ENCODE results near the gene SLC35G6. TPM values are rescaled to one million over a fixed set of nuclear protein-coding genes. Genes with fewer than 3 reads are reported as not detected.
"Not testable (repeated sequence)": the region's sequence is repeated elsewhere in the genome, so short reads cannot be mapped to it uniquely, and the experiment has no call there.

SLC35G6 gene
- total RNA-seq (1 to 10 TPM; 1.8 to 3.9 TPM), polyA plus RNA-seq (ENCODE audit: insufficient read depth, low read depth, low replicate concordance) (3.9 TPM)
- long read RNA-seq, donor 1: 0 reads
- long read RNA-seq, donor 2: 0 reads

- DNase-seq; intact Hi-C loops (cut with DNase I; ENCODE audit: low total_unique reads); H3K27me3 ChIP-seq; H3K9me3 ChIP-seq; H3K36me3 ChIP-seq (ENCODE audit: low read depth, missing control alignments): not testable (repeated sequence)
- Histone ChIP-seq H3K4me3 (peak within 1 kb of the TSS in 1 of 2 donors; percentile 95), H3K4me1 (peaks cover 28% of the 10 kb centered on the region), H3K27ac (peak within 1 kb of the TSS; percentile 88 to 100)
- 83 to 96% methylated on average over 4 of the region's 4 CpGs for WGBS, 2 donors
Observed at GRCh38 chr17:7481275-7481674, at the start of gene SLC35G6. Gene SLC35G6, plus strand, starts transcription at chr17:7481446. Its CDS starts 71 bp downstream, at chr17:7481517.

GRCh38 chr17:7432296-7432695, 49.0 kb upstream of the SLC35G6 start:
- Histone ChIP-seq H3K36me3 (ENCODE audit: low read depth, missing control alignments) (no peaks in the 10 kb centered on the region), H3K4me1 (peaks cover 2% of the 10 kb centered on the region), H3K4me3 (no peak overlapping the region), H3K27me3 (no peaks in the 10 kb centered on the region), H3K27ac (no peak overlapping the region), H3K9me3 (no peaks in the 10 kb centered on the region)
- 92 to 99% methylated on average over 10 to 11 of the region's 11 CpGs for WGBS, 2 donors
- TF ChIP-seq POLR2A (IDR thresholded peaks at IDR 0.05): no peak
- TF ChIP-seq, protein P1, sequence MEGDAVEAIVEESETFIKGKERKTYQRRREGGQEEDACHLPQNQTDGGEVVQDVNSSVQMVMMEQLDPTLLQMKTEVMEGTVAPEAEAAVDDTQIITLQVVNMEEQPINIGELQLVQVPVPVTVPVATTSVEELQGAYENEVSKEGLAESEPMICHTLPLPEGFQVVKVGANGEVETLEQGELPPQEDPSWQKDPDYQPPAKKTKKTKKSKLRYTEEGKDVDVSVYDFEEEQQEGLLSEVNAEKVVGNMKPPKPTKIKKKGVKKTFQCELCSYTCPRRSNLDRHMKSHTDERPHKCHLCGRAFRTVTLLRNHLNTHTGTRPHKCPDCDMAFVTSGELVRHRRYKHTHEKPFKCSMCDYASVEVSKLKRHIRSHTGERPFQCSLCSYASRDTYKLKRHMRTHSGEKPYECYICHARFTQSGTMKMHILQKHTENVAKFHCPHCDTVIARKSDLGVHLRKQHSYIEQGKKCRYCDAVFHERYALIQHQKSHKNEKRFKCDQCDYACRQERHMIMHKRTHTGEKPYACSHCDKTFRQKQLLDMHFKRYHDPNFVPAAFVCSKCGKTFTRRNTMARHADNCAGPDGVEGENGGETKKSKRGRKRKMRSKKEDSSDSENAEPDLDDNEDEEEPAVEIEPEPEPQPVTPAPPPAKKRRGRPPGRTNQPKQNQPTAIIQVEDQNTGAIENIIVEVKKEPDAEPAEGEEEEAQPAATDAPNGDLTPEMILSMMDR (IDR thresholded peaks at IDR 0.05): no peak
- intact Hi-C loops (cut with DNase I; ENCODE audit: low total_unique reads): no loop called here
- no peak for DNase-seq

DNA sequence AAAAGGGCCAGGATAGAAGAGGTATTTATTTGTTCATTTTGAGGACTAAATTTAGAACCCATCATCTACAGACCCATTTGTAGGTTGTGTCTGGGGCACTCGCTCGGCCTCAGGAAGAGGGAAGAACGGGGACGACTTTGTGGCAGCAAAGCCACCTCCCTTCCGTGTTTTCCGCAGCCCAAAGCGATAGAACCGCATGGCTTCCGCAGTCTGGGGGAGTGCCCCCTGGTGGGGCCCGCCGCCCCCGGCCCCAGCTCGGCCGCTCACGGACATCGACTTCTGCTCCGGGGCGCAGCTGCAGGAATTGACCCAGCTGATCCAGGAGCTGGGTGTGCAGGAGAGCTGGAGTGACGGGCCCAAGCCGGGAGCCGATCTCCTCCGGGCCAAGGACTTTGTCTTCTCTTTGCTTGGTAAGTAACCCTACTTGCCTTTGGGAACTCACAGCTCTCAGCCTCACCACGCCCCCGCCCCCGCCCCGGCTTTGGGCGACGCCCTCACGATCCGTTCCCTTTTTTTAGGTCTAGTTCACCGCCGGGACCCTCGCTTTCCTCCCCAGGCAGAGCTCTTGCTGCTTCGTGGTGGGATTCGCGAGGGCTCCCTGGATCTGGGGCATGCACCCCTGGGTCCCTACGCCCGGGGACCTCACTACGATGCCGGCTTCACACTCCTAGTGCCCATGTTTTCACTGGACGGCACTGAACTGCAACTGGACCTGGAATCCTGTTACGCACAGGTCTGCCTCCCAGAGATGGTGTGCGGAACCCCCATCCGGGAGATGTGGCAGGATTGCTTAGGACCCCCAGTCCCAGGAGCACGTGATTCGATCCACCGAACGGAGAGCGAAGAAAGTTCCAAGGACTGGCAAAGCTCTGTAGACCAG, 45.3 kb upstream of the SLC35G6 start:
- intact Hi-C loops (cut with DNase I; ENCODE audit: low total_unique reads): no loop called here
- 18 to 21% methylated on average over 21 to 49 of the region's 49 CpGs for WGBS, 2 donors
- Histone ChIP-seq H3K27me3 (no peaks in the 10 kb centered on the region), H3K36me3 (ENCODE audit: low read depth, missing control alignments) (no peaks in the 10 kb centered on the region), H3K9me3 (no peaks in the 10 kb centered on the region), H3K27ac (peak overlapping the region in 1 of 2 donors; percentile 20), H3K4me3 (peak overlapping the region; percentile 33 to 37), H3K4me1 (peaks cover 22% of the 10 kb centered on the region)
- TF ChIP-seq, protein P1 (IDR thresholded peaks at IDR 0.05): no peak
- no peak for DNase-seq

DNA sequence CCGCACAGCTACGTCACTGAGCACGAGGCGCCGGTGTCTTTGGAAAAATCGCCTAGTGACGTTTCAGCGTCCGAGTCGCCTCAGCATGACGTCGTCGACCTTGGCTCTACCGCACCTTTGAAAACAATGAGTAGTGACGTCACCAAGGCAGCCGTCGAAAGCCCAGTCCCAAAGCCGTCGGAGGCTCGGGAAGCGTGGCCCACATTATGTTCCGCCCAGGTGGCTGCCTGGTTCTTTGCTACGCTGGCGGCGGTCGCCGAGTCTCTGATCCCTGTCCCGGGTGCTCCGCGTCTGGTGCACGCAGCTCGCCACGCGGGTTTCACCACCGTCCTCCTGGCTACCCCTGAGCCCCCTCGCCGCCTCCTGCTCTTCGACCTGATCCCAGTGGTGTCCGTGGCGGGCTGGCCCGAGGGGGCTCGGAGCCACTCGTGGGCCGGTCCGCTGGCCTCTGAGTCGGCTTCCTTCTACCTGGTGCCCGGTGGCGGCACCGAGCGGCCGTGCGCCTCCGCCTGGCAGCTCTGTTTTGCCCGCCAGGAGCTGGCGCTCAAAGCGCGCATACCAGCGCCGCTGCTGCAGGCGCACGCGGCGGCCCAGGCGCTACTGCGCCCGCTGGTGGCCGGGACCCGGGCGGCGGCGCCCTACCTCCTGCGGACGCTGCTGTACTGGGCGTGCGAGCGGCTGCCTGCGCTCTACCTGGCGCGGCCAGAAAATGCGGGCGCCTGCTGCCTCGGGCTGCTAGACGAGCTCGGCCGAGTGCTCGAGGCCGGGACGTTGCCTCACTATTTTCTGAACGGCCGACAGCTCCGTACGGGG, 44.5 kb upstream of the SLC35G6 start:
- intact Hi-C loops (cut with DNase I; ENCODE audit: low total_unique reads): no loop called here
- no peaks in the 10 kb centered on the region for H3K36me3 ChIP-seq (ENCODE audit: low read depth, missing control alignments)
- WGBS, 2 donors: 5 to 11% methylated on average over 37 to 91 of the region's 92 CpGs
- peak overlapping the region; percentile 10 to 31 for H3K27ac ChIP-seq
- TF ChIP-seq, protein P1 (IDR thresholded peaks at IDR 0.05): peak; percentile 71 to 78 (median 76)
- no peak for TF ChIP-seq POLR2A (IDR thresholded peaks at IDR 0.05)
- DNase-seq: peak; percentile 79
- H3K4me1 ChIP-seq: peaks cover 22% of the 10 kb centered on the region
- H3K27me3 ChIP-seq: no peaks in the 10 kb centered on the region
- no peaks in the 10 kb centered on the region for H3K9me3 ChIP-seq
- H3K4me3 ChIP-seq: peak overlapping the region; percentile 33 to 37

DNA sequence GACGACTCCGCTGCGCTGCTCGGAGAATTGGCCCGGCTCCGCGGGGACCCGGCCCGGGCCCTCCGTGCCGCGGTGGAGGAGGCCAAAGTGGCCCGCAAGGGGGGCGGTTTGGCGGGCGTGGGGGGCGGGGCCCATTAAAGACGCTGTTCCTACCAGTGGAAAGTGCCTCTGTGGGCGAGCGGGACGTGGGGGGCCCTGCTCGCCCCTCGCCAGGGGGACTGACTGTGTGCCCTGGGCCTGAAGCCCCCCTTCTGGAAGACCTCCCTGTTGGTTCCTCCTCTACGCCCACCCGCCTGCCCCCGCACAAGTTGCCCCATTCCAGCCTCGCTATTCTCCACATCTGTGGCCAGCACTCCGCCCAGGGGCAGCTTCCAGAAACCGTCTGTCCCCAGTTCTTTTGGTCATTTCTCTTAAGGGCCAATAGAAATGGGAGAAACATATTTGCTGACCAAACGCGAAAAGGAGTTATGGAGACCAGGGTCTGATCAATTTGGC, 43.8 kb upstream of the SLC35G6 start:
- intact Hi-C loops (cut with DNase I; ENCODE audit: low total_unique reads): no loop called here
- no peak for DNase-seq
- no peaks in the 10 kb centered on the region for H3K9me3 ChIP-seq

More for the DNA sequence above, 43.8 kb upstream of the SLC35G6 start:
- 25 to 36% methylated on average over 6 to 16 of the region's 31 CpGs for WGBS, 2 donors
- Histone ChIP-seq H3K27me3 (no peaks in the 10 kb centered on the region), H3K36me3 (ENCODE audit: low read depth, missing control alignments) (no peaks in the 10 kb centered on the region), H3K4me3 (peak overlapping the region; percentile 33 to 37), H3K27ac (peak overlapping the region; percentile 10 to 31), H3K4me1 (peaks cover 22% of the 10 kb centered on the region)
- TF ChIP-seq, protein P1 (IDR thresholded peaks at IDR 0.05): no peak
- TF ChIP-seq POLR2A (IDR thresholded peaks at IDR 0.05): no peak

Data from testis (tissue), 5 donors.